ENCODE data around the gene VRK2. TPM values are rescaled to one million over a fixed set of nuclear protein-coding genes. Genes with fewer than 3 reads are reported as not detected.

The VRK2 gene
- total and polyA plus RNA-seq, 10 of the 15 experiments (the other 5 are each of a cell fraction or from before 2014, with no cell fraction given), result 26.5 to 78.0 (median 57.3) TPM

DNA sequence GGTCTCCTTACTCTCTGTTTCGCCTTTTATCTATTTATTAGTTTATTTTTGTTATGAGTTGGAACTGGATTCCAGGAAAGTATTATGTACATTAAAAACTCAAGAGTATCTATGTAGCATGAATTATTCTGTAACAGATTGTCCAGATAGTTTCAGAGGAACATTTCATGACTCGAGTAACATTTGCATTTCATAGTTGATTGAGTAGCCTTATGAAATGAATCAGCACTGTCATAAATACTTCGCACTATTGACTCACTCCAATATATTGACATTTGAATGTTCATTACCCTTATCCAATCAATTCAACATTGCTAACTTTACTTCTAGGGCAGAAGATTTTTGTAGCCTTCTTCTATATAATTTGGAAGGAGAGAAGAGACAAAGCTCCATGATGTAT, 11.3 kb upstream of the VRK2 start:
- POLR2A ChIA-PET, result no interaction called here
- no peak for TF ChIP-seq NBN (IDR thresholded peaks at IDR 0.05)
- peak; percentile 82 for TF ChIP-seq MEF2A (IDR thresholded peaks at IDR 0.05; ENCODE audit: insufficient read depth, low read depth, low read length)
- no peak for TF ChIP-seq MYC (IDR thresholded peaks at IDR 0.05; ENCODE audit: insufficient read depth, insufficient read length, insufficient replicate concordance, low read length, severe bottlenecking)
- TF ChIP-seq BMI1 (IDR thresholded peaks at IDR 0.05; ENCODE audit: borderline replicate concordance), result 0 out of 2 replicates have a peak, but pooled peaks have one; percentile 29
- no peak for TF ChIP-seq CEBPB (IDR thresholded peaks at IDR 0.05; ENCODE audit: borderline replicate concordance in 1 of 2, low read depth in 2 of 2, low read length in 2 of 2)
- no peak for TF ChIP-seq RELA (IDR thresholded peaks at IDR 0.05; ENCODE audit: borderline replicate concordance, partially characterized antibody)
- peak; percentile 85 for TF ChIP-seq ATF2 (IDR thresholded peaks at IDR 0.05; ENCODE audit: low read length)
- no peak for TF ChIP-seq ZNF592 (IDR thresholded peaks at IDR 0.05)
- TF ChIP-seq TCF12 (IDR thresholded peaks at IDR 0.05; ENCODE audit: low read depth, low read length), result no peak
- no peak for TF ChIP-seq ZBTB11 (CRISPR knock-in tag; IDR thresholded peaks at IDR 0.05)
- TF ChIP-seq, protein P1, sequence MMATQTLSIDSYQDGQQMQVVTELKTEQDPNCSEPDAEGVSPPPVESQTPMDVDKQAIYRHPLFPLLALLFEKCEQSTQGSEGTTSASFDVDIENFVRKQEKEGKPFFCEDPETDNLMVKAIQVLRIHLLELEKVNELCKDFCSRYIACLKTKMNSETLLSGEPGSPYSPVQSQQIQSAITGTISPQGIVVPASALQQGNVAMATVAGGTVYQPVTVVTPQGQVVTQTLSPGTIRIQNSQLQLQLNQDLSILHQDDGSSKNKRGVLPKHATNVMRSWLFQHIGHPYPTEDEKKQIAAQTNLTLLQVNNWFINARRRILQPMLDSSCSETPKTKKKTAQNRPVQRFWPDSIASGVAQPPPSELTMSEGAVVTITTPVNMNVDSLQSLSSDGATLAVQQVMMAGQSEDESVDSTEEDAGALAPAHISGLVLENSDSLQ (IDR thresholded peaks at IDR 0.05), result peak; percentile 68
- TF ChIP-seq ATF7 (IDR thresholded peaks at IDR 0.05; ENCODE audit: low read depth), result peak; percentile 80
- no peak for TF ChIP-seq HDAC2 (IDR thresholded peaks at IDR 0.05)
- TF ChIP-seq TAF1 (IDR thresholded peaks at IDR 0.05; ENCODE audit: borderline replicate concordance, low read depth, low read length), result no peak

More for the DNA sequence above, 11.3 kb upstream of the VRK2 start:
- H3K4me1 ChIP-seq (ENCODE audit: control insufficient read depth, insufficient read depth, low read length), result peaks cover 50% of the 10 kb centered on the region
- CTCF ChIA-PET, result no interaction called here
- peak overlapping the region; percentile 71 for H3K27ac ChIP-seq (ENCODE audit: control insufficient read depth, insufficient read depth)
- H3K4me2 ChIP-seq (ENCODE audit: control insufficient read depth, insufficient read depth), result peak overlapping the region; percentile 47
- H3K9me3 ChIP-seq (replicated peaks; ENCODE audit: control insufficient read depth, insufficient read depth, low read length), result peaks cover 8% of the 10 kb centered on the region
- no peaks in the 10 kb centered on the region for H3K27me3 ChIP-seq (replicated peaks in 1 of 2; ENCODE audit: control insufficient read depth in 2 of 2, insufficient read depth in 2 of 2, low read length in 1 of 2)
- H4K20me1 ChIP-seq (ENCODE audit: control insufficient read depth, insufficient read depth), result no peaks in the 10 kb centered on the region
- H3K79me2 ChIP-seq (ENCODE audit: control insufficient read depth, insufficient read depth, low read length), result no peaks in the 10 kb centered on the region; the same call in none of the 2 replicates
- no peak overlapping the region for H2AFZ ChIP-seq (ENCODE audit: control insufficient read depth, low read depth, low read length)
- FAIRE-seq, result peak; percentile 38
- H3K9ac ChIP-seq (ENCODE audit: control insufficient read depth, insufficient read depth, low read length), result no peak overlapping the region
- RAD21 ChIA-PET (ENCODE audit: unreplicated experiment), result interaction anchor here (1.3 kb wide), 1 partner anchor 37 kb away, joined by 3 read pairs; no protein-coding TSS in a partner anchor
- peak; percentile 81 for ATAC-seq
- no TSS peak for BruUV-seq (replicated peaks)
- in situ Hi-C loops (cut with MboI) (no loop called here), intact Hi-C loops (cut with micrococcal nuclease; ENCODE audit: unreplicated experiment) (loop anchor here (2.0 kb wide), 1 partner anchor 17 kb away; no protein-coding TSS in a partner anchor)
- no peak for DNase-seq (ENCODE audit: low read depth, low spot score)
- peak overlapping the region; percentile 34; the same call in 1 of the 2 replicates for H3K4me3 ChIP-seq
- H3K36me3 ChIP-seq (ENCODE audit: control insufficient read depth in 2 of 2, insufficient read depth in 2 of 2, low read length in 1 of 2), result no peaks in the 10 kb centered on the region
- SMC1A ChIA-PET (ENCODE audit: uncharacterized antibody, unreplicated experiment), result interaction anchor here (1.0 to 1.2 kb wide), 3 partner anchors 28 to 155 kb away, joined by 3 to 4 read pairs (median 3); no protein-coding TSS in a partner anchor
- 0% methylated on average over 3 of the region's 3 CpGs for WGBS (ENCODE audit: insufficient coverage, insufficient replicate concordance, low lambda C conversion rate, missing lambda C conversion rate)
